Measurements from ENCODE around the gene FNIP1.

FNIP1 gene

GRCh38 chr5:131649161-131649560 is 147.7 kb downstream of the FNIP1 start:
- no peak for TF ChIP-seq CTCF (IDR thresholded peaks at IDR 0.05; ENCODE audit: insufficient read depth, low read length, poor library complexity, severe bottlenecking)
- TF ChIP-seq EZH2phosphoT487 (conservative IDR thresholded peaks at IDR 0.05; ENCODE audit: low read length): no peak
- H3K36me3 ChIP-seq (ENCODE audit: low read length): peaks cover 17% of the 10 kb centered on the region

GRCh38 chr5:131647048-131647769 is 149.6 kb downstream of the FNIP1 start:
- peaks cover 21% of the 10 kb centered on the region for H3K36me3 ChIP-seq (ENCODE audit: low read length)
- H2AFZ ChIP-seq (ENCODE audit: low read depth, low read length, severe bottlenecking): peak overlapping the region; percentile 24
- peak overlapping the region; percentile 92 for H3K27ac ChIP-seq (ENCODE audit: low read depth, low read length)
- peak overlapping the region; percentile 65 for H3K4me2 ChIP-seq (ENCODE audit: low read depth, low read length, poor library complexity, severe bottlenecking)
- no peaks in the 10 kb centered on the region for H3K9me2 ChIP-seq (replicated peaks; ENCODE audit: insufficient read depth, low read length)
- H3K79me2 ChIP-seq (ENCODE audit: insufficient read depth, low read length): no peaks in the 10 kb centered on the region
- H3K4me3 ChIP-seq (ENCODE audit: insufficient read depth, low read length, poor library complexity, severe bottlenecking): peak overlapping the region; percentile 9
- H3K9me3 ChIP-seq (ENCODE audit: insufficient read depth, low read length): no peaks in the 10 kb centered on the region
- no peaks in the 10 kb centered on the region for H3K27me3 ChIP-seq (ENCODE audit: low read length)
- TF ChIP-seq EZH2phosphoT487 (conservative IDR thresholded peaks at IDR 0.05; ENCODE audit: low read length) (no peak), CTCF (IDR thresholded peaks at IDR 0.05; ENCODE audit: insufficient read depth, low read length, poor library complexity, severe bottlenecking) (no peak)
- peak overlapping the region; percentile 18 for H3K9ac ChIP-seq (ENCODE audit: low read length)
- peaks cover 37% of the 10 kb centered on the region for H3F3A ChIP-seq (ENCODE audit: insufficient read depth)
- H4K20me1 ChIP-seq (ENCODE audit: low read depth, low read length): no peaks in the 10 kb centered on the region

More at GRCh38 chr5:131649161-131649560, 147.7 kb downstream of the FNIP1 start:
- Histone ChIP-seq H3K9ac (ENCODE audit: low read length) (no peak overlapping the region), H3K27me3 (ENCODE audit: low read length) (no peaks in the 10 kb centered on the region), H2AFZ (ENCODE audit: low read depth, low read length, severe bottlenecking) (no peak overlapping the region), H3K27ac (ENCODE audit: low read depth, low read length) (peak overlapping the region; percentile 92; the same call in 1 of the 2 replicates), H3K4me2 (ENCODE audit: low read depth, low read length, poor library complexity, severe bottlenecking) (no peak overlapping the region), H4K20me1 (ENCODE audit: low read depth, low read length) (no peaks in the 10 kb centered on the region), H3K9me2 (replicated peaks; ENCODE audit: insufficient read depth, low read length) (no peaks in the 10 kb centered on the region), H3F3A (ENCODE audit: insufficient read depth) (peaks cover 37% of the 10 kb centered on the region), H3K4me3 (ENCODE audit: insufficient read depth, low read length, poor library complexity, severe bottlenecking) (no peak overlapping the region), H3K79me2 (ENCODE audit: insufficient read depth, low read length) (no peaks in the 10 kb centered on the region), H3K9me3 (ENCODE audit: insufficient read depth, low read length) (no peaks in the 10 kb centered on the region)

- no peaks in the 10 kb centered on the region for H3K9me3 ChIP-seq (ENCODE audit: insufficient read depth, low read length)
- H3F3A ChIP-seq (ENCODE audit: insufficient read depth): peaks cover 34% of the 10 kb centered on the region
- no peaks in the 10 kb centered on the region for H3K79me2 ChIP-seq (ENCODE audit: insufficient read depth, low read length)
- H2AFZ ChIP-seq (ENCODE audit: low read depth, low read length, severe bottlenecking): no peak overlapping the region
- H3K9ac ChIP-seq (ENCODE audit: low read length): no peak overlapping the region
- H3K27me3 ChIP-seq (ENCODE audit: low read length): no peaks in the 10 kb centered on the region
- H3K4me3 ChIP-seq (ENCODE audit: insufficient read depth, low read length, poor library complexity, severe bottlenecking): no peak overlapping the region
- TF ChIP-seq EZH2phosphoT487 (conservative IDR thresholded peaks at IDR 0.05; ENCODE audit: low read length): no peak
- TF ChIP-seq CTCF (IDR thresholded peaks at IDR 0.05; ENCODE audit: insufficient read depth, low read length, poor library complexity, severe bottlenecking): no peak
- H3K9me2 ChIP-seq (replicated peaks; ENCODE audit: insufficient read depth, low read length): no peaks in the 10 kb centered on the region
- peaks cover 9% of the 10 kb centered on the region for H3K36me3 ChIP-seq (ENCODE audit: low read length)
- H3K4me2 ChIP-seq (ENCODE audit: low read depth, low read length, poor library complexity, severe bottlenecking): no peak overlapping the region
- H4K20me1 ChIP-seq (ENCODE audit: low read depth, low read length): no peaks in the 10 kb centered on the region
- no peak overlapping the region for H3K27ac ChIP-seq (ENCODE audit: low read depth, low read length)
Measured at GRCh38 chr5:131644822-131645221, 152.0 kb downstream of the FNIP1 start.

Measured in SU-DHL-6 (cell line).